NCI-H526 treated with DMSO at 0.1 percent for 48 hours (cell line): ENCODE results near the gene KANSL2.
"Not testable (repeated sequence)": the region's sequence is repeated elsewhere in the genome, so short reads cannot be mapped to it uniquely, and the experiment has no call there.

Experiments used
- DNase-seq: peaks from one replicate; lab custom pipeline; 2025; lab: John Stamatoyannopoulos, UW

The KANSL2 gene

DNA sequence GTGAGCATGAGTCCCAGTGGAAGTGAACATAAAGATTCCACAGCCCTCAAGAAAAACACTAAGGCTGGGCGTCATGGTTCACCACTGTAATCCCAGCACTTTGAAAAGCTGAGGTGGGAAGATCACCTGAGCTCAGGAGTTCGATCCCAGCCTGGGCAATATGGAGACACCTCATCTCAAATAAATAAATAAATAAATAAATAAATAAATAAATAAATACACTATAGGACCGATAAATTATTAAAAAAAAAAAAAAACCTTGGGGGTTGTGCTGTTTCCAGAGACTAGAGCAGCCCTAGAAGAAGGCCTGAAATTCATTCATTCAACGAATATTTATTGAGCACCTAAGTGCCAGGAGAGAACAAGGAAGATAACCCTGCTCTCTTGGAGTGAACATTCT is 1.5 kb upstream of the KANSL2 start:
- DNase-seq = no peak

DNA sequence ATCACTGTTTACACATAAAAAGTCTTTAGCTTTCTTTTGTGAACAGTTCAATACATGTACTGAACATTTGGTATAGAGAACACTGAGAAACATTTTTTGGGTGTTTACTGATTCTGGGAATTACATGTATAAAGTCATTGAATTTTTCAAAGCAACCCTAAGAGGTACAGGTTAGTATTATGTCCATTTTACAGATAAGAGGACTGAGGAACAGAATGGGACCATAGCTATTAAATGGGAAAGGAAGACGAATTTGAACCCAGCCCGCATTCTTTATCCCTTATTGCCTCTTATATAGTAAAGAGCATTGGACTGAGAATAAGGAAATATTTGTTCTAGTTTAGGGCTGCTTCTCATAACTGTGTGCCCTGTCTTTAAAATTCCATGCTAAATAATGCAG is 889 bp upstream of the KANSL2 start:
- DNase-seq = no peak

DNA sequence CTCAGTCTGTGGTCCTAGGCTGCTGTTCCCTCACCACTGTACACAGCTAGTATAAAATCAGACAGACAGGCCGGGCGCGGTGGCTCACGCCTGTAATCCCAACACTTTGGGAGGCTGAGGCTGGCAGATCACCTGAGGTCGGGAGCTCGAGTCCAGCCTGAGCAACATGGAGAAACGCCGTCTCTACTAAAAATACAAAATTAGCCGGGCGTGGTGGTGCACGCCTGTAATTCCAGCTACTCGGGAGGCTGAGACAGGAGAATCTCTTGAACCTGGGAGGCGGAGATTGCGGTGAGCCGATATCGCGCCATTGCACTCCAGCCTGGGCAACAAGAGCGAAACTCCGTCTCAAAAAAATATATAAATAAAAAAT is 481 bp upstream of the KANSL2 start:
- not testable (repeated sequence) for DNase-seq

DNA sequence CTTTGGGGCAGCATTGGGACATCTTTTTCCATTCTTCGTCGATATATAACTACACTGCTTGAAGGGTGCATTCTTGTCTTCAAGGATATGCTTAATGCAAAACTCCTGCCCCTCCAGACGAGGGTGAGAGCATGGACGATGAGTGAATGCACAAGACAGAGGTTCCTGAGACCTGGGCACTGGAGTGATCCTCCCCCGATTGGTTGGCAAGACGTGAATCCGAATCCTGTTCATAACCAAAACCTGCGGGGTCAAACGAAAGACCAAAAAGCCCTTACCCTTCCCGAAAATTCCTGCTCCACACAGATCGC is 684 bp downstream of the KANSL2 start:
- peak; percentile 41 for DNase-seq

DNA sequence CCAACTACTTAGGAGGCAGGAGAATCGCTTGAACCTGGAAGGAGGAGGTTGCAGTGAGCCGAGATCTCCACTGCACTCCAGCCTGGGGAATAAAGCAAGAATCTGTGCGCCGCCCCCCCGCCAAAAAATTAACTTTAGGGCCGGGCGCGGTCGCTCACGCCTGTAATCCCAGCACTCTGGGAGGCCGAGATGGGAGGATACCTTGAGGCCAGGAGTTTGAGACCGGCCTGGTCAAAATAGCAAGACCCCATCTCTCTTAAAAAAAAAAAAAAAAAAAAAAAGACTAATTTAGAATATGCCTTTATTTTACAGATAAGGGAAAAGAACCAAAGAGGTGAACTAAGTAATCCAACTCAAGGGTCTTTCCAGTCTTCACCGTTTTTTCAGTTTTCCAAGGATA is 1.2 kb downstream of the KANSL2 start:
- no peak for DNase-seq

DNA sequence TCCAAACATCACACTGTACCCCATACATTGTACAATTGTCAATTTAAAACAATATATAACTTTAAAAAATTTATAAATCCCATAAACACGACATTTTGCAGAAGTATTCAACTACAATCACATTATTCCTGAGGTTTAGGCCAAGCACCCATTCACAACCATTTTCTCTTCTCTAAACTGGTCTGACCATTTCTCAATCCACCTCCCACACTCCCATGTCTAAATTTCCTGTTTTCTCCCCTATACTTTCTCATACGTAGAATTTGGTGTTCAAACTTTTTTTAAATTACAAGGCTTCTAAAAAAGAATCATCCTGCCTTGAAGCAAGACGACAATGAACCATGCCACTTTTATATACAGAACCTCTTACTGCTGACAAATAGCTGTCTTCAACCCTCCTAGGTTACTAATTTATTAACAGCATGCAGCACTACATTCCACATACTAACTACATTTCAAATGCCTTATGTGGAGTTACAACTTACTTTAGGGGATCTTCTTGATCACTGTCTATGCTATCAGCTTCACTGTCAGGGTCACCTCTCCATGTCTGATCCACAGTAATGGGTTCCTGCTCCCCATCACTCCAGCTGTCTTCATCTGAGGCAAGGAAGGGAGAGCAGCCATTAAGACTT is 3.4 kb downstream of the KANSL2 start:
- DNase-seq = no peak

DNA sequence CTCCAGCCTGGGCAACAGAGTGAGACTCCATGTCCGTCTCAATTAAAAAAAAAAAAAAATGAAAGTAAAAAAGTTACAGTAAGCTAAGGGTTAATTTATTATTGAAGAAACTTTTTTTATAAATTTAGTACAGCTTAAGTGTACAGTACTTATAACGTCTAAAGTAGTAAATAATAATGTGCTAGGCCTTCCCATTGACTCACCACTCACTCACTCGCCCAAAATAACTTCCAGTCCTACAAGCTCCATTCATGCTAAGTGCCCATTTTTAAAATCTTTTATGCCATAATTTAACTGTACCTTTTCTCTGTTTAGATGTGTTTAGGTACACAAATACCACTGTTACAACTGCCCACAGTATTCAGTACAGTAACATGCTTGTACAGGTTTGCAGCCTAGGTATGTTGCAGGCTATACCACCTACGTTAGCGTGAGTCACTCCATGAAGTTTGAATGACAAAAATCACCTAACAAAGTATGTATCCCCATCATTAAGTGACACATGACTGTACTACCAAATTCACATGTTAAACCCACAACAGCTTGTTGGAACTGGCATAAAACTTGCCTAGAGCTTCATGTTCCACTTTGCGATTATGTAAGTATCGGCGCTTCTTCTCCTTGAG is 10.7 kb downstream of the KANSL2 start:
- no peak for DNase-seq

DNA sequence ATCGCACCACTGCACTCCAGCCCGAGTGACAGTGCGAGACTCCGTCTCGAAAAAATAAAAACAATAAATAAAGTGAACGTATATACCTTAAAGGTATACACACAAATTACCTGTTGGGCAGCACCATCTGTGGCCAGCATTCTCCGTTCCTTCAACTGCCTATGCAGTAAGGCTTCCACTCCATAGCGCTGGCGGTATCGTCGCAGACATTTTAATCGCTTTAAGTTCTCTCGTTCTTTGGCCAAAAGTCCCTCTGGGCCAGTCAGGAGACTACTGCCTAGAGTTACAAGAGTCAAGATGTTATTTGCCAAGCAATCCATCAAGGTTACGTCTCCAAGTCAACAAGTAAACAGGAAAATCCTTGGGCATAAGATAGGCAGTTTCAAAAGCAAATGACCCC is 13.0 kb downstream of the KANSL2 start:
- DNase-seq = no peak

DNA sequence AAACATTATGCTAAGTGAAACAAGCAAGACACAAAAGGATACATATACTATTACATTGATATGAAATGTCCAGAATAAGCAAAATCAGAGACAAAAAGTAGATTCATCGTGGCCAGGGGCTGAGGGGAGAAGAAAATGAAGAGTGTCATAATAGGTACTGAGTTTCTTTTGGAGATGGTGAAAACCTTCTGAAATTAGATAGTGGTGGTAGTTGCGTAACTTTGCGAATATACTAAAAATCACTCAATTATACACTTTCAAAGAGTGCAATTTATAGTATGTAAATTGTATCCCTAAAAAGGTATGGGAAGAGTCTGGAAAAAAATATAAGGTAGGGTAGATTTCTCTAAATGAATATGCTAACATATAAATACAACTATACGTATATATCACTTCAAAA is 22.2 kb downstream of the KANSL2 start:
- no peak for DNase-seq

DNA sequence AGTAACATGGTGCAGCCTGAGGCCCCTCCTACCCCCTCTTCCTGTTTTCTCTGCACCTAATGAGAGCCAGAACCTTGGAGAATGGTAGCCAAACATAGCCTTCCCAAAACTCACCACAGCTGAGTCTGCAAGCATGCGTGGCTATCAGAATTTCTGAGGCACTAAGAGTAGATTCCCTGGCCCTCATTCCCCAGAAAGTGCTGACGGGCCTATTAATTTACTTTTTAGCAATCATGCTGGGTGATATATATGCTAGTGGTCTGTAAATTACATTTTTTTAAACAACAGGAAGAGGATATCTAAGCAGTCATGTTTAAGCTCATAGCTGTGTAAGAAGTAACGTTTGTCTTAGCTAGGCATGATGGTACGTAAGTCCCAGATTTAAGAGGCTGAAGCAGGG is 30.4 kb downstream of the KANSL2 start:
- DNase-seq = no peak

DNA sequence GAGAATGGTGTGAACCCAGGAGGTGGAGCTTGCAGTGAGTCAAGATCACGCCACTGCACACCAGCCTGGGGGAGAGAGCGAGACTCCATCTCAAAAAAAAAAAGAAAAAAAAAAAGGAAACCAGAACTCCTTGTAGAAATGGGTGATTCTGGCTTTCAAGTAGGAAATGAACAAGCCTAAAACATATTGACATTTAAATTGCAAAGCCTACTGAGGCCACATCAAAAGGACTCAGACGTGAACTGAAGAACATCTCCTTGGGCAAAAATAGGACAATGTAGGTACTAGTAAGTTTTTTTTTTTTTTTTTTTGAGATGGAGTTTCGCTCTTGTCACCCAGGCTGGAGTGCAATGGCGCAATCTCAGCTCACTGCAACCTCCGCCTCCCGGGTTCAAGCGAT is 36.7 kb downstream of the KANSL2 start:
- not testable (repeated sequence) for DNase-seq

DNA sequence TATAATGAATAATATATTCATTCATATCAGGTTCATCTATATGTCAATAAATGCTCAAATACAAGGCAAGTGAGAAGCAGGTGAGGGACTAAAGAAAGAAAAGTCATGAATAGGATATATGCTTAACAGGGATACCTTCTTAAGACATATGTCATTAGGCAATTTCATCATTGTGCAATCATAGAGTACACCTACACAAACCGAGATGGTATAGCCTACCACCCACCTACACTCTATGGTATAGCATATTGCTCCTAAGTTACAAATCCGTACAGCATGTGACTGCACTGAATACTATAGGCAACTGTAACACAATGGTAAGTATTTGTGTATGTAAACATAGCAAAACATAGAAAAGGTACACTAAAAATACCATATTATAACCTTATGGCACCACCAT is 39.0 kb downstream of the KANSL2 start:
- DNase-seq = no peak

DNA sequence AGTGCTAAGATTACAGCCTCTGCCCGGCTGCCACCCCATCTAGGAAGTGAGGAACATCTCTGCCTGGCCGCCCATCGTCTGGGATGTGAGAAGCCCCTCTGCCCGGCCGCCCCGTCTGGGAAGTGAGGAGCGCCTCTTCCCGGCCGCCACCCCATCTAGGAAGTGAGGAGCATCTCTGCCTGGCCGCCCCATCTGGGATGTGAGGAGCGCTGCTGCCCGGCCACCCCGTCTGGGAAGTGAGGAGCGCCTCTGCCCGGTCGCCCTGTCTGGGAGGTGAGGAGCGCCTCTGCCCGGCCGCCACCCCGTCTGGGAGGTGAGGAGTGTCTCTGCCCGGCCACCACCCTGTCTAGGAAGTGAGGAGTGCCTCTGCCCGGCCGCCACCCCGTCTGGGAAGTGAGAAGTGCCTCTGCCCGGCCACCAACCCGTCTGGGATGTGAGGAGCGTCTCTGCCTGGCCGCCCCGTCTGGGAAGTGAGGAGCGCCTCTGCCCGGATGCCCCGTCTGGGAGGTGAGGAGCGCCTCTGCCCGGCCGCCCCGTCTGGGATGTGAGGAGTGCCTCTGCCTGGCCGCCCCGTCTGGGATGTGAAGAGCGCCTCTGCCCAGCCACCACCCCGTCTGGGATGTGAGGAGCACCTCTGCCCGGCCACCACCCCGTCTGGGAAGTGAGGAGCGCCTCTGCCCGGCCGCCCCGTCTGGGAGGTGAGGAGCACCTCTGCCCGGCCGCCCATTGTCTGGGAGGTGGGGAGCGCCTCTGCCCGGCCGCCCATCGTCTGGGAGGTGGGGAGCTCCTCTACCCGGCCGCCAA is 40.1 kb downstream of the KANSL2 start:
- not testable (repeated sequence) for DNase-seq

DNA sequence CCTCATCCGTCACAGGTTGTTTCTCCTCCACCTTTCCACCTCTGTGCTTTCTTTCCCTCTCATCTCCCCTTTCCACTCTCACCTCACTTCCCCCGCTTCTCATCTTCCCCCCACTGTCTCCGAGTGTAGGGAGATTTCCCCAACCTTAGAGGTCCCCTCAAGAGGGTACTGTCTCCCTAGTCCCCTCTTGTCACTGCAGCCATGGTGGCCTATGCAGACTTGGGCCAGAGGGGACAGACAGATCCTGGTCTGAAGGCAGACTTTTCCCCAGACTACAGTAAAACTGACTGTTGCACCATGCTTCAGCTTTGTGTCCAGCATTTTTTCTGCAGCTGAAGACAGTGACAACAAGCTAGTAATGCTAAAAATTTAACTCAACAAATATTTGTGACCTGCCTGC is 41.2 kb downstream of the KANSL2 start:
- DNase-seq = no peak

DNA sequence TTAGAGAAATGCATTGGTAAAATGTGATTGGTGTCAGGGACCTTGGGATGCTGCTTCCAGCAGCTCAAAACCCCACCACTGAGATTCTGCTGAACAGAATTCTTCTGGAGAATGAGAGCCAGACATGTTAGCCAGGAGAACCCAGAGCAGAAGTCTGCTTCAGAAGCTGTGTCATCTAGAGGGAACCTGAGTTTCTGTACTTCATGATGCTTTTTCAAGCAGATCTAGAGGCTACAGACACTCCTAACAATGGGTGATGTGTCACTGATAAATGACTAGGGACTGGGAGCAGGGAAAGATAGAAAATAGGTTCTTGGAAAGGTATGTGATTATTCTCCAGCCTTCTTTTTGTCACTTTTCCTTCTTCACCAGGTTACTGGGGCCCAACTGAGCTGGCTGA is 41.6 kb downstream of the KANSL2 start:
- DNase-seq = no peak

DNA sequence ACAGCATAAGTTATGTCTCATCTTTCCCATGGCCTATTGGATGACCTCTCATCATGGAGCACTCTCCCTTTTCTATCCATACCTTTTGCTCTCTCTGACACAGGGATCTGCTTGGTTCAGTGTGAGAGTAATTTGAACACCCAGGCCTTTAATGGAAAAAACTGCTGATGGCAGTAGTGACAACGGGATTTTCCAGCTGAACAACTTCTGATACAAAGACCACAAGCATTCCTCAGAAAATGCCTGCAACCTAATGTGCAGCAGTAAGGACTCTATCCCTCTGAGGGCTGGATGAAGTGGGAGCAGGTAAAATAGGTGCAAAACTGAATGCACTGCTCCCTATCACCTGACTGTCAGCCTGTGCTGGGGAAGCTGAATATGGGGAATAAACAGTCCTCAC is 51.0 kb downstream of the KANSL2 start:
- no peak for DNase-seq

DNA sequence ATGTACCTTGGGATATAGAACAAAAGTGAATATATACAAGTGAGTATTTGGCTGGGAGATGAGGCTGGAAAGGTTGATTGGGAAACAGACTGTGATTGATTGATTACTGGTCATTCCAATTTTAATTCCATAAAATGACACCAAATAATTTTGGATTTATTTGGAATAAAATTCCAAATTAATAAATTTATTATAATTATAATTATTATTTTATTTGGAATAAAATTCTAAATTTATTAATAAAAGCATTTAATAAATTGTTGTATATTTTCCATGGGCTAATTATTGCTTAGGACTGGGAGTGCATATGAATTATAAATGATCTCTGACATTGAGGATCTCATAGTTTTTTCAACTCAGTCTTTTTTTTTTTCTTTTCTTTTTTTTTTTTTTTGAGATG is 51.7 kb downstream of the KANSL2 start:
- no peak for DNase-seq

DNA sequence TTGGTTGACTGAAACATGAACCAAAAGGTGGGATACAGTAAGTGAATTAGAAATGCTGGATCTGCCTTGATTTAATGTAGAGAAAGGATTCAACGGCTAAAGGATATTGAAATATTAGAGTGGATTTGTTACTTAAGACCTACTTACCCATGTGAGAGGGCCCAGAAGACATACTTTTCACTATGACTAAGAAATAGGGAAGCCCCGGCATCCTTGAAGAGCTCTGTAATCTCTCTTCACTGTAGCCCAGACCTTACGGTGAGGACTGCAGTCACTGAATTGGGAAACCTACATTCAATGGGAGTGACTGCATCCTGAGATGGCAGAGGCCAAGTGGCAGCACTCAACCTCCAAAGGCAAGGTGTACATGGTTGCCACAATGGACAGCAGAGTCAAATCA is 52.5 kb downstream of the KANSL2 start:
- no peak for DNase-seq

DNA sequence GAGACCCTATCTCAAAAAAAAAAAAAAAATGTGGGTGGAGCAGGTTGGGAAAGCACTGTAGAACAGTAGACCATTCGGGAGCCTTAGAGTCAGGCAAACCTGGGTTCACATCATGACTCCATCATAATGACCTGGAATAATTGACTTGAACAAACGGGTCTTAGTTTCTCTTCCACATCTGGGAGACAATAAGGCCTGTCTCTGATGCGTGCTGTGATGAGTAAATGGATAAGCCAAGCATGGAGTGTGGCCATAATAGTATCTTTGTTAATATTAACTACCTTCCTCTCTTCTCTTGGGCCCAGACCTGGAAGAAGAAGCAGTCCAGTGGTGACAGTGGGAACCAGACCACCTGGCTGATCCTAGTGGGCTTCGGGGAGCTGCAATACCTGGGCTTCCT is 54.5 kb downstream of the KANSL2 start:
- DNase-seq = no peak

DNA sequence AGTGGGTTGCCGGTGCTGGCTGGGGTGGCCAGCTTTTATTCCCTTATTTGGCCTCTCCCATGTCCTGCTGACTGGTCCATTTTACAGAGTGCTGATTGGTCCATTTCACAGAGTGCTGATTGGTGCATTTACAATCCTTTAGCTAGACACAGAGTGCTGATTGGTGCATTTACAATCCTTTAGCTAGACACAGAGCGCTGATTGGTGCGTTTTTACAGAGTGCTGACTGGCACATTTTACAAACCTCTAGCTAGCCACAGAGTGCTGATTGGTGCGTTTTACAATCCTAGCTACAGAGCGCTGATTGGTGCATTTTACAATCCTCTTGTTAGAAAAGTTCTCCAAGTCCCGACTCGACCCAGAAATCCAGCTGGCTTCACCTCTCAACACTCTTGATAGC is 59.0 kb downstream of the KANSL2 start:
- DNase-seq = not testable (repeated sequence)

DNA sequence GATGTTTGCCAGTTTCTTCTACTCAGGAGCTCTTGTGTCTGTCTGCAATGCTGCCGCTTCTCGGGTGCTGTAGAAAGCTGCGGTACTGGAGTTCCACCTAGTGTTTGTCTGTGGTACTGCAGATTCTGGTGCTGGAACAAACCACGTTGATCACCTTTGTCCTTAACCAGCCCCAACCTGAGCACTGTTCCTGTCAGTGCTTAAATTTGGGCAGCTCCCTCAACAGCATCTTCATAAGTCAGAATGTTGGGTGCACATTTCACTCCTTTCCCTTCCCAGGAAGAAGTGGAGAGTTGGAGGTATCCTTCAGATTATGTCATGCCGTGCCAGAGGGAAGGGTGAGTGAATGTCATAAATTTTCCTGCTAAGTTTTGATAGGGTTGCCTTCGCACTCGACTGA is 63.5 kb downstream of the KANSL2 start:
- peak; percentile 57 for DNase-seq

DNA sequence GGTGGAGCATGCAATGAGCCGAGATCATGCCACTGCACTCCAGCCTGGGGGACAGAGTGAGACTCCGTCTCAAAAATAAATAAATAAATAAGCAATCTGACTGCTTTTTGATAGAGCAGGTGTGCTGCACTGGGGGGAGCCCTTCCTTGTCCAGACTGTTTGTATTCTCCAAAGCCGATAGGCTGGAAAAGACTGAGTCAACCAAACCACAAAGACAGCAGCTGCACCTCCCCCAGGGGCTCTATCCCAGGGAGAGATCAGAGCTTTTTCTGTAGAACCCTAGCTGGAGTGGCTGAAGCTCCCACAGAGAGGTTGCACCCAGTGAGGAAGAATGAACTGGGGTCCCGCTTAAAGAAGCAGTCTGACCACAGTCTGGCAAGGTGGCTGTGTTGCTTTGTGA is 66.4 kb downstream of the KANSL2 start:
- DNase-seq = no peak

DNA sequence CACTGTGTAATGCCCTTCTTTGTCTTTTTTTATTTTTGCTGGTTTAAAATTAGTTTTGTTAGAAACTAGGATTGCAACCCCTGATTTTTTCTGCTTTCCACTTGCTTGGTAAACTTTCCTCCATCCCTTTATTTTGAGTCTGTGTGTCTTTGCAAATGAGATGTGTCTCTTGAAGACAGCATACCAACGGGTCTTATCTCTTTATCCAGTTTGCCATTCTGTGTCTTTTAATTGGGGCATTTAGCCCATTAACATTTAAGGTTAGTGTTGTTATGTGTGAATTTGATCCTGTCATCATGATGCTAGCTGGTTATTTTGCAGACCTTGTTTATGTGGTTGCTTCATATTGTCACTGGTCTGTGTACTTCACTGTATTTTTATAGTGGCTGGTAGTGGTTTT is 68.7 kb downstream of the KANSL2 start:
- DNase-seq = no peak
